HG02759 (cell line): ENCODE data around the gene OR2T27.
"Not testable (repeated sequence)": the region's sequence is repeated elsewhere in the genome, so short reads cannot be mapped to it uniquely, and the experiment has no call there.

Experiments
- ATAC-seq: cut with Tn5 transposase; IDR thresholded peaks from one replicate; pipeline ENCODE4 v1.9.1; 2021; ENCODE audit warnings: mild to moderate bottlenecking, moderate library complexity; ENCODE audit not compliant: unreplicated experiment

The OR2T27 gene

GRCh38 chr1:248655354-248655753 lies at the start of gene OR2T27:
TSS of gene OR2T27 (minus strand) at chr1:248655528. CDS start at chr1:248650884, 4,644 bp downstream.
- ATAC-seq = not testable (repeated sequence)

- ATAC-seq = no peak
These were observed 49.3 kb upstream of the OR2T27 start for GRCh38 chr1:248704606-248705005.

GRCh38 chr1:248703674-248704073 lies 48.3 kb upstream of the OR2T27 start:
- no peak for ATAC-seq

GRCh38 chr1:248702714-248703113 lies 47.4 kb upstream of the OR2T27 start, which contains the start of gene OR14I1:
TSS of gene OR14I1 (minus strand) at chr1:248702766.
- ATAC-seq = no peak

GRCh38 chr1:248699099-248699498 lies 43.8 kb upstream of the OR2T27 start:
- no peak for ATAC-seq

GRCh38 chr1:248697907-248698306 lies 42.6 kb upstream of the OR2T27 start:
- ATAC-seq = no peak

- ATAC-seq = no peak
These were observed 41.4 kb upstream of the OR2T27 start for GRCh38 chr1:248696774-248697173.

- no peak for ATAC-seq
These were observed 40.9 kb upstream of the OR2T27 start for GRCh38 chr1:248696261-248696660.

- no peak for ATAC-seq
These were observed 40.3 kb upstream of the OR2T27 start for GRCh38 chr1:248695451-248696132.

GRCh38 chr1:248691567-248692155 lies 36.3 kb upstream of the OR2T27 start:
- no peak for ATAC-seq

GRCh38 chr1:248688527-248689298 lies 33.4 kb upstream of the OR2T27 start:
- ATAC-seq = peak; percentile 82

GRCh38 chr1:248686815-248687214 lies 31.5 kb upstream of the OR2T27 start:
- peak; percentile 63 for ATAC-seq

GRCh38 chr1:248681651-248682050 lies 26.3 kb upstream of the OR2T27 start:
- ATAC-seq = no peak

- no peak for ATAC-seq
These were observed 14.7 kb upstream of the OR2T27 start for GRCh38 chr1:248670003-248670402.

- peak; percentile 99 for ATAC-seq
These were observed 8.4 kb upstream of the OR2T27 start for GRCh38 chr1:248663453-248664328.

GRCh38 chr1:248656797-248657196 lies 1.5 kb upstream of the OR2T27 start:
- ATAC-seq = peak; percentile 64

GRCh38 chr1:248648770-248649536 lies 6.4 kb downstream of the OR2T27 start:
- ATAC-seq = not testable (repeated sequence)

GRCh38 chr1:248645178-248645577 lies 10.2 kb downstream of the OR2T27 start, which contains the start of gene OR2T35:
TSS of gene OR2T35 (minus strand) at chr1:248645278. CDS start at chr1:248639258, 6,020 bp downstream.
- ATAC-seq = not testable (repeated sequence)

- ATAC-seq = peak; percentile 75
These were observed 12.2 kb downstream of the OR2T27 start for GRCh38 chr1:248642971-248643651.
